ENCODE data around the gene AXIN1. TPM values are rescaled to one million over a fixed set of nuclear protein-coding genes. Genes with fewer than 3 reads are reported as not detected.
"Not testable (repeated sequence)": the region's sequence is repeated elsewhere in the genome, so short reads cannot be mapped to it uniquely, and the experiment has no call there.

AXIN1 gene
- total RNA-seq, 2 donors from 2014 or later, result 21.4 to 22.8 TPM

DNA sequence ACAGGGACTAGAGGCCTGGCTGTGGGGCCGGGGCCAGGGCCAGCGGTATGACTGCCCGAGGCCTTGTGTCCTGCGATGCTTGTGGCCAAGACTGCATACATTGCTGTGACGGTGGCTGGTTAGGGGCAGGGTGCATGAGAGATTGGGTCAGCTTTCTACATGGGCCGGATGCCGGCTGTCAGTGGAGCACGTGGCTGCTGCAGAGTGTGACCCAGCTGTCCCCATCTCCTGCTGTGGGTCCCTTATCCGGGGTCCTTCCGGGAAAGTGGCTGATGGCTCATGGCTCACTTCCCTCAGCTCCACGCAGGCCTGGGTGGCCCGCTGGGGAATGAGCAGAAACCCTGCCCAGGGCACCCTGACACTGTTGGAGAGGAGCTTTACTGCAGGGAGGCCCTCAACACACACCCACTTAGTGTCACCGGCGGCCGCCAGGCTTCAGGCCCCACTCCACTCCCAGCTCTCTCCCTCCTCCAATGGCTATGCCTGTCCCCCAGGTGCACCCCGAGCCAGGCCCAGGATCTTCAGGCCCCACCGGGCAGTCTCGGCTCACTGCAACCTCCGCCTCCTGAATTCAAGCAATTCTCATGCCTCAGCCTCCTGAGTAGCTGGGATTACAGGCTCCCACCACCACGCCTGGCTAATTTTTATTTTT, 76.0 kb downstream of the AXIN1 start:
- Mint-ChIP-seq H3K27ac (no peak overlapping the region), H3K36me3 (no peaks in the 10 kb centered on the region), H3K9me3 (no peaks in the 10 kb centered on the region)
- ATAC-seq (no peak), DNase-seq (ENCODE audit: low spot score in 2 of 2) (no peak)

DNA sequence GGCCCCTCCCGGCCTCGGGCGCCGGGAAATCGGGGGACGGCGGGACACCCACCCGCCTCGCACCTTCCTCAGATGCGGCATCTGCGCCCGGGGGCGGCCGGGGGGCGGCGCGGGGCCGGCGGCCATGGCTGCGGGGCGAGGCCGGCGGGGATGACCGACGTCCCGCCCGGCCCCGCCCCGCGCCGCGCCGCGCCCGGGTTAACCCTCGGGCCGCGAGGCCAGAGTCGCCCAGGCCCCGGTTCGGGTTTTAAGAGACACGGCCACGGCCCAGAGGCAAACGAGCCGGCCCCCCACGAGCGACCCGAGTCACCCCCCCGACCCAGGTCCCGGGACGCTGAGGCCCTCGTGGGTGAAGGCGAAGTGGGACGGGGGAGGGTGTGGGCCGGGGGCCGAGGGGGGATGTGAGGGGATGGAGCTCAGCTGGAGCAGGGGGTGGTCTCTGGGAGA, 76.7 kb downstream of the AXIN1 start, which contains the start of gene RGS11:
TSS of gene RGS11 (minus strand) at position 159 of the 447 bp plus-strand sequence. CDS start at position 126, 33 bp downstream.
- no peaks in the 10 kb centered on the region for H3K36me3 Mint-ChIP-seq
- ATAC-seq (no peak), DNase-seq (ENCODE audit: low spot score in 2 of 2) (no peak)
- H3K27ac Mint-ChIP-seq, result no peak within 1 kb of the TSS
- no peaks in the 10 kb centered on the region for H3K9me3 Mint-ChIP-seq

DNA sequence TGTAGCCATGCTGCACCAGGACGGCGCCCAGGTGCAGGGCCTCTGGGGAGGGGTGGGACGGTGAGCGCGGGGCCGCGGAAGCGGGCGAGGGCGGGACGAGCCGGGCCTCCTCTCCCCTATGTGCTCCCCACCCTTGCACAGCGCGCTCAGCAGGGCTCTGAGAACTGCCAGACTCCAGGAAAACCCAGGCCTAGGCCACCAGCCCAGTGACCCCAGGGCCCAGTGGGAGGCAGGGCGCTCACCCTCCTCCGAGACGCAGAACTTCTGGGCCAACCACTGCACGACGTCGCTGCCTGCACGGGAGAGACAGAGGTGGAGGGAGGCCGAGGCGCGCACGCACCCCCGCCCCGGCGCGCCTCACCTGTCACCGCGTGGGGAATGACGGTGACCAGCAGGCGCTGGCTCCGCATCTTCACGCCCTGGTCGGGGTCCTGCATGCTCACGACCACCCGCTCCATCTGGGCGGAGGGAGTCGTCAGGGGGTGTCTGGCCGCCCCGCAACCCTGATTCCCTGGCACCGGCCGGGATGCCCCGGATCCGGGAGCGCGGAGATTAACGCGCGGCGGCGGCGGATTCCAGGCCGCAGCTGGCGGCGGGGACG, 77.4 kb downstream of the AXIN1 start:
- Mint-ChIP-seq H3K36me3 (no peaks in the 10 kb centered on the region), H3K9me3 (no peaks in the 10 kb centered on the region), H3K27ac (no peak overlapping the region)
- DNase-seq (ENCODE audit: low spot score in 2 of 2), result peak in 1 of 2 donors; percentile 26
- ATAC-seq, result peak in 1 of 2 donors; percentile 38

DNA sequence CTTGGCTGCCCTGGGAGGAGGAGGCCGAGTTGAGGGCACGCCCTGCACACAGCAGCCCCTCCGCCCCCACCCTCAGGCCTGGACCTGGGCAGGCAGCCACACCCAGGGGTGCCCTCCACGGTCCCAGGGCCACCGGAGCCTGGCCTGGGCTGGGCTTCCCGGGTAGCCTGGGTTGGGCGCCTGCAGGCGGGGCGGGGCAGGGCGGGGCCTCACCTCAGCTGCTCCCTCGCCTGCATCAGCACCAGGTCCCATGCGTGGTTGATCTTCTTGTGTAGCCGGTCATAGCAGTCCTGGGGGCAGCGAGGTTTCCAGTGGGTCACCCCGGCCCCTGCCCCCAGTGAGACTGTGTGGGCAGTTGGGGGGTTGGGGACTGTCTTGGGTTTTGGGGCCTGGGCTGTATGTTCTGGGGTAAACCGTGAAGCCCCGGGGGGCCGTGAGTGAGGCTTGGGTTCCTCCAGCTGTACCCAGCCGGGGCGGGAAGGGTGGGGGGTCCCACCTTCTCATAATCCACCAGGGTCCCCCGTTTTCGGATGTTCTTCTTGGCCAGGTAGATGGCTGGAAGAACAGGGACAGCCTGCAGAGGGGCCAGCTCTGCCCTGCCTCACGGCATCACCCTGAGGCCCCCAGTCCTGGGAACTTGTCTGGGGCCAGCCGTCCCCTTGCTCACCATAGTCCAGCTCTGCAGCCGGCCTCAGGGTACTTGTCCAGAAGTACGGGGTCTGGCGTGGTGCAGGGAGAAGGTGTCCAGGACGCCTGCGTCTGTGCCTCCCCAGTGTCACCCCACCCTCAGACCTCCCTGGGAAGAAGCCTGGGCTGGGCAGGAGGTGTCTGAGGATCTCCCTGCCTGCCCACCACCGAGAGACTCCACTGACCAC, 78.7 kb downstream of the AXIN1 start:
- H3K27ac Mint-ChIP-seq, result no peak overlapping the region
- DNase-seq (ENCODE audit: low spot score in 2 of 2) (no peak), ATAC-seq (no peak)
- H3K9me3 Mint-ChIP-seq, result no peaks in the 10 kb centered on the region
- no peaks in the 10 kb centered on the region for H3K36me3 Mint-ChIP-seq

DNA sequence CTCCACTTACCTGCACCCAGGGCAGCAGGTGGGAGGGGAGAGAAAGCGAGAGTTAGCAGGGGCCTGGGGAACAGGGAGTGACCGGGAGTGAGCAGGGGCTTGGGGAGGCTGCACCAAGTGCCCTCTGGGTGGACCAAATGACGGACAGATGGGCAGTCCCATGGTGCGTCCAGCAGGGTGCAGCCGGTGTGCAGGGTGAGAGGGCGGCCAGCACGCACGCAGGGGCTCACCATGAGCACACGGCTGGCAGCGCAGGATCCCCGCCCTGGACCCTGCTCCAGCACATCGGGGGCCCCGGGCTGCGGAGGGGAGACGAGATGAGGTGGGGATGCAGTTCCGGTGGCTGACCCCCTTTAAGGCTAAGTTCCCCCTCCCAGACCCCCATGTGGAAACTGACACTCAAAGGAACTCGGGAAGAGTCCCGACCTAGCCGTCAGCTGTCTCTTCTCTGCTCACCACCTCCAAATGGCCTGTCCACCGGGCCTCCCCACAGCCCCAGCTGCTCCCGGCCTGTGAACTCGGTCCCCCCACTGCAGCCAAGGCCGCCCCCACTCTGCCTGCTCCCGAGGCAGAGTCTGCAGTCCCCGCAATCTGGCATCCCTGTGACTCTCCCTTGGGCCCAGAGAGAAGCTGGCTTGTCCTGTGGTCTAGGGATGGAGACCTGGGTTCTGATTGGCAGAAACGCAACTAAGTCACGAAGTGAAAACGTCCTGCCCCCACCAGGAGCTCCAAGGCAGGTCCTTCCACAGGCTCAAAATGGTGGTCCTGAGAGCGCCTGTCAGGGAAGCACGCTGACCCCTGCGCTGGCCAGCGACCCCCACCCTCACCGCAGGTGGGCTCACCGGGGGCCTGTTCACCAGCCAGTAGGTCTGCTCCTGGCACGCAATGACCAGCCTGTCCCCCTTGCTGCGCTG, 79.6 kb downstream of the AXIN1 start:
- DNase-seq (ENCODE audit: low spot score in 2 of 2), result no peak
- H3K27ac Mint-ChIP-seq, result no peak overlapping the region

DNA sequence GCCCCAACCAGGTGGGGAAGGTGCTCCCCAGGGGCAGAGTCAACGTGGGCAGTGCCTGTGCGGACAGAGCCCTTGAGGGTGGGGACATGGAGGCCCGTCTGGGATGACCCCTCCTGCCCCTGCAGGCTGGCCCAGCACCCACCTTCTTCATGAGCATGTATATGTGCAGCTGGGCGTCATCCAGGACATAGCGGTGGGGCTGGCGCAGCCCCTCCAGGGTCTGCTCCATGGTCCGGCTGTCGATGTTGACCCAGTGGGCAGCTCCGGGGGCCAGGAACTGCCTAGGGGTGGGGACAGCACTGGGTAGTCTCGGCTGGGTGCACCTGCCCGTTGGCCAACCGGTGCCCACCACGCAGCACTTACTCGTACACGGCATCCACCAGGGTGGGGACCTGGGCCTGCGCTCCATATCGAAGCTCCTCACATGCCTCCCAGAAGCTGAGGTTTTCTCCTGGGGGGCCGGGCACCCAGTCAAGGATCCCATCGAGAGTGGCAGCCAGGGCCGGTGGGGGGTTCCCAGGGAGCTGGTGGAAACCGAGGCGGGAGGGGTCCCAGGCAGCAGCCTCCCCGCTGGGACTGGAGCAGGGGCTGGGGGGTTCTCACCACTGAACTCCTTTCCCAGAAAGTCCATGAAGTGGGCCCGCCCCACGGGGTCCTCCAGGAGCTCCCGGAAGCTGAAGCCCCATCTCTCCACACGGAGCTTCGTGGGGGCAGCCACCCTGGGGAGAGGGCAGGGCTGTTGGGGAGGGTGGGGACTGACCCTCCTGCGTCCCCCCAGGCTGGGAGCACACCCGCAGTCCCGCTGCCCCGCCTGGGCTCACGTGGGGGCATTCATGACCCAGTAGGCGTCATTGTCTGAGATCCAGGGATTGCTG, 81.9 kb downstream of the AXIN1 start:
- DNase-seq (ENCODE audit: low spot score in 2 of 2) (no peak), ATAC-seq (no peak)
- H3K27ac Mint-ChIP-seq, result no peak overlapping the region

More for the DNA sequence above, 79.6 kb downstream of the AXIN1 start:
- H3K36me3 Mint-ChIP-seq, result no peaks in the 10 kb centered on the region
- ATAC-seq, result no peak
- H3K9me3 Mint-ChIP-seq, result peaks cover 0 to 2% of the 10 kb centered on the region in 2 donors

DNA sequence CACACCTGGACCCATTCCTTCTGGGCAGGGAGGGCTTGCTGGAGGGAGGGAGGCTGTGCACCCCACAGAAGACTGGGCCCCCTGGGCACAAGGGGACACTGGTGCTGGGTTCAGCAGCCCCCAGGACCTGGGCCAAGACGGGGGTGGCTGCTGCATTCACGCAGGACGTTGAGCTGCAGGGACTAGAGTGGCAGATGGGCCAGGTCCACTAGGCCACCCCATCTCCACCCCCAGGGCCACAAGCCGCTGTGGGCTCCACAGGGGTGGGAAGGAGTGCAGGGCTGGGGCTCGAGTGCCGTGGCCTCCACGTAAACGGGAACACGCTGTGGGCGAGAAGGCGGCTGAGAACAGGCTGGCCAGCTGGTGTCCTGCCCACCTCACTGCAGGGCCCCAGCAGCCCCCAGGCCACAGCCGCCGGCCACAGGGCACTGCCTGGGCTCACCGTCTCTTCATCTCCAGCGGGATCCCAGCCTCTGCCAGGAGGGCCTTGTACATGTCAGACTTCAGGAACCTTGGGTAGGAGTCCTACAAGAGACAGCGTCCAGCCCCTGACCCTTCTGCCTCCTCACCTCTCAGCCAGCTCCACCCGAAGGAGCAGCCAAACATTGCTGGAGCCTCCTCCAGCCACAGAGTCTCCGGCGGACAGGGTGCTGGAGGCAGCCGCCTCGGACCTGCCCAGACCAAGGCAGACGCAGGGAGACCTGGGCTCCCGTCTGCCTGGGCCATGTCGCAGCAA, 83.3 kb downstream of the AXIN1 start:
- H3K9me3 Mint-ChIP-seq, result peaks cover 0 to 6% of the 10 kb centered on the region in 2 donors
- no peaks in the 10 kb centered on the region for H3K36me3 Mint-ChIP-seq
- ATAC-seq, result no peak
- no peak for DNase-seq (ENCODE audit: low spot score in 2 of 2)
- no peak overlapping the region for H3K27ac Mint-ChIP-seq

More for the DNA sequence above, 81.9 kb downstream of the AXIN1 start:
- H3K36me3 Mint-ChIP-seq, result no peaks in the 10 kb centered on the region
- peaks cover 0 to 6% of the 10 kb centered on the region in 2 donors for H3K9me3 Mint-ChIP-seq

DNA sequence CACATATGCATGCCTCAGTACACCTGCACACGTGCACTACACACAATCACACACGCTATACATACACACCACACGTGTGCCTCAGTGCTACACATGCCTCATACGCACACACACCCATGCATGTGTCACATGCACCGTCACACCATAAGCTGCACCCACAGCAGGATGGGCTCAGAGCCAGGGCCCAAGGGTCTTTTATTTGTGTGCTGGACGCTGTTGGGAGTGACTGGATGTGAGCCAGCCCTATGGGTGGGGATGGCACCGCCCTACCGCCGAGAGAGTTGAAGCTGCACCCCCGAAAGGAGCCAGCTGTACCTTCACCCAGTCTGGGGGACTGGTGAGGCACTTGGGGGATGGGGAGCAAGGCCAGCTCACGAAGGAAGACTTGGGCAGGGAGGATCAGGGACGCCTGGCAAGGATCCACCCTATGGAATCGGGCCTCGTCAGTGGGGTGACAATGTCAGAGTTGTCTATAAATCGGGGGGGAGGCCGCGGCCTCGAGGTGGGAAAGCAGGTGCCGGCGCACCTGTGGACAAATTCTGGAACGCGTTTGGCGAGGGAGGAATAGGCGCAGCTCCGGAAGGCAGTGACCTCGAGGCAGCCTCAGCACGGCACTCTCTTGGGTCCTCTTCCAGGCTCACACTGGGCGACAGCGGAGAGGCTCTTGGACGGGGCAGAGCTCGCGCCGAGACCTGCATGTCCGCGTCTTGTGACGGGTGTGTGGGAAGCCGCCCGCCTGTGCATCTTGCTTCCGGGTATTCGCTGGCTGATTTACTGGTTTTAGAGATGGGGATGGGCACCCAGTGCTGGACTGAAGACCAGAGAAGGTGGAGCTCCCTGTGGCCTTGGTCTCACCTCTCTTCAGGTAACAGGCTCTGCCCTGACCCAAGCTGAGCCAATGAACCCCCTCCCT, 84.1 kb downstream of the AXIN1 start:
- Mint-ChIP-seq H3K36me3 (no peaks in the 10 kb centered on the region), H3K27ac (no peak overlapping the region), H3K9me3 (peaks cover 0 to 6% of the 10 kb centered on the region in 2 donors)
- no peak for DNase-seq (ENCODE audit: low spot score in 2 of 2)
- no peak for ATAC-seq

DNA sequence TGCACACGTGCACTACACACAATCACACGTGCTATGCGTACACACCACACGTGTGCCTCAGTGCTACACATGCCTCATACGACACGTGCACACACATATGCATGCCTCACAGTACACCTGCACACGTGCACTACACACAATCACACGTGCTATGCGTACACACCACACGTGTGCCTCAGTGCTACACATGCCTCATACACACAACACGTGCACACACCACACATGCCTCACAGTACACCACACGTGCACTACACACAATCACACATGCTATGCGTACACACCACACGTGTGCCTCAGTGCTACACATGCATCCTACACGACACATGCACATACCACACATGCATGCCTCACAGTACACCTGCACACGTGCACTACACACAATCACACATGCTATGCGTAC, 85.0 kb downstream of the AXIN1 start:
- H3K9me3 Mint-ChIP-seq; DNase-seq (ENCODE audit: low spot score in 2 of 2); H3K27ac Mint-ChIP-seq; ATAC-seq; H3K36me3 Mint-ChIP-seq: not testable (repeated sequence)

DNA sequence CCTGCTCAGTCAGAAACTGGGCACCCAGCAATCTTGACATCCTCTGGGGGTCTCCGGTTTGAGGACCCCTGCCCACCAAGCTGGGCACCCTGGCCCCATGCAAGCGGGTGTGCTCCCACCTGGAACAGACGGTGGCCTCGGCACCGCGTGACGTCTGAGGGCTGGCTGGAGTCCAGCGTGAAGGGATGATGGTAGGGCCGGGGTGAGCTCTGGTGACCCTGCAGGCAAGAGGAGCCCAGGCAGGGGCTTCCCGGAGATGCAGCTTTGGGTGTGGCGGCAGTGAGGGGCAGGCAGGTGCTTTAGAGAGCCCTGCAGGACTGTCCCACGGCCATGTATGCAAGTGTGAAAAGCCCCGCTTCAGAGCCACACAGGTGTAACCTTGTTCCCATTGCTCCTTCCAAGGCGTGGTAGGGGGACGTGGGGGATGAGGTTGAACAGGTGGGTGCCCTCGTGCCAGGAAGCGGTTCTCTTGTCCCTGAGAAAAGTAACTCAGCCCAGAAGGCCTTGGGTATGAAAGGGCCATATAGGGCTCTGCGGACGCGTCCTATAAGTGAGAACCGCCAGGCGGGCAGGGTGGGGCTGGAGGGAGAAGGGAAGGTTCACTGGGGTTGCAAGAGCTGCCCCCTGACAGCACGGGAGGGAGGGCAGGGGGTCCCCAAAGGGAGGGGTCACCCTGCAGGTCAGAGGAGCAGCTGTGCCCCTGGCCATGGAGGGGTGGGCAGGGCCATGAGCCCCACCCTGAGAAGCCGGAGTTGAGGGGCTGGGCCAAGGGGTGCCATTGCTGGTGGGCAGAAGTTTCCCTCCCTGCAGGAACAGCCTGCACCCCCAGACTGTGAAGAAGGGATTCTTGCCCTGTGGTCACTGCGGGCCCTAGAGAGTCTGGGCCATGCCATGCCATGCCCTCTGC, 86.0 kb downstream of the AXIN1 start:
- Mint-ChIP-seq H3K9me3 (peaks cover 0 to 6% of the 10 kb centered on the region in 2 donors), H3K36me3 (no peaks in the 10 kb centered on the region), H3K27ac (no peak overlapping the region)
- DNase-seq (ENCODE audit: low spot score in 2 of 2) (no peak), ATAC-seq (no peak)

DNA sequence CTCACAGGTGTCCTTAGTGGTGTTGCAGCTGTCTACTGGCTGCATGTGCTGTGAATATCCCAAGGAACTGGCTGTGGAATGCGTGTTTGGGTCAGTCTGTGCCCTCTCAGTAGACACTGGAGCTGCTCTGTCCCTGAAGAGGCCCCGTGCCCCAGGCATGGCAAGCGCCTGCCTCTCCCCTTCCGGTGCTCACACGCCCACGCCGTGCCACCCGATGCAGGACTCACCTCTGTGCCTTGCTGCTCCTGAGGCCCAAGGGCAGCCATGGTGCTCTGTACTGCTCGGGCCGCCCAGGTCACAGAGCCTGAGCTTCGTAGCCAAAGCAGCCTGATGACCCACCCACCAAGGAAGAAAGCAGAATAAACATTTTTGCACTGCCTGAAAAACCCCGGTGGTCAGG, 86.8 kb downstream of the AXIN1 start:
- ATAC-seq, result no peak
- H3K9me3 Mint-ChIP-seq, result peaks cover 0 to 6% of the 10 kb centered on the region in 2 donors
- no peak overlapping the region for H3K27ac Mint-ChIP-seq
- no peaks in the 10 kb centered on the region for H3K36me3 Mint-ChIP-seq
- DNase-seq (ENCODE audit: low spot score in 2 of 2), result no peak

DNA sequence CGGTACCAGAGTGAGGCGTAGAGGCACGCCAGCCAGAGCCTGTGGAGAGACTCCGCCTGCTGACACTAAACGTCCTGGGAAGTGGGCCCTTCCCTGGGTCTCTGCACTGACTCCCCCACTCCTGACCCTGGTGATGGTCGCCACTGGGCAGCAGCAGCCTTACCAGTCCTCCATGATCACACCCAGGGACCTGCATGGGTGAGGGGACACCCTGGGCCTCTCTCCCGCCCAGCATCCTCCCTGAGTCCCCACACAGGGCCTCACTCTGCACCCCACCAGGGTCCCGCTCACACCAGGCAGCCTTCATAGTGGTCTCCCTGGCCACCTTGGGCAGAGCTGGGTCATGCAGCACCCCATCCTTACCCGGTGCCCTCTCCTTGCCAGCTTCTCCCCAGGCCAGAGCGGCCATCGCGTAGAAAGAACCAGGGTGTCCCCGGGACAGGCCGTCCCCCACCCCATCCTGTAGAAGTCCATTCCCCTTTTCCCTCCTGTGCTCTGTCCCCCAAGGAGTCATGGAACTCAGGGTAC, 87.5 kb downstream of the AXIN1 start:
- no peak for DNase-seq (ENCODE audit: low spot score in 2 of 2)
- no peak overlapping the region for H3K27ac Mint-ChIP-seq
- ATAC-seq, result no peak
- no peaks in the 10 kb centered on the region for H3K36me3 Mint-ChIP-seq
- H3K9me3 Mint-ChIP-seq, result peaks cover 0 to 6% of the 10 kb centered on the region in 2 donors

DNA sequence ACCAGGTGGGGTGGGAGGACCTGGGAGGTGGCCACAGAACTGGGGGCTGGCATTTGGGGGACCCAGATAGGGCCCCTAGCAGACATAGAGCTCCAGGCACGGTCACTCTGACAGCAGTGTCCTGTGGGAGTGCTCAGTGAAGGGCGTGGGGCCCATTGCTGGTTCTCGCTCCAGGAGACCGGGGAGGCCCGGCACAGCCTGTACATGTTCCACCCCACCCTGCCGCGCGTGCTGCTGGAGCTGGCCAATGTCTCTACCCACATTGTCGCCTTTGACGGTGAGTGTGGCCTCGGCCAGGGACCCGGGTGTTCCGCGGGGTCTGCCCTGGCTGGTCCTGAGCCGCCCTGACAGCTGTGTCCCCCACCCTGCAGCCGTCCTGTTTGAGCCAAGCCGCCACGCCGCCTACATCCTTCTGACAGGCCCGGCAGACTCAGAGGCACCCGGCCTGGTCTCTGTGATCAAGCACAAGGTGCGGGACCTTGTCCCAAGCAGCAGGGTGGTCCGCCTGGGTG, 88.0 kb downstream of the AXIN1 start:
- no peak overlapping the region for H3K27ac Mint-ChIP-seq
- H3K36me3 Mint-ChIP-seq, result no peaks in the 10 kb centered on the region
- H3K9me3 Mint-ChIP-seq, result peaks cover 0 to 6% of the 10 kb centered on the region in 2 donors
- DNase-seq (ENCODE audit: low spot score in 2 of 2) (no peak), ATAC-seq (no peak)

Data from activated naive CD4-positive, alpha-beta T cell treated with anti-CD3 and anti-CD28 coated beads, Interleukin-2, amount 50 U/mL, for 72 hours (primary cell).